HepG2 (cell line): ENCODE measurements around the gene ABCC1. TPM values are rescaled to one million over a fixed set of nuclear protein-coding genes. Genes with fewer than 3 reads are reported as not detected.

ENCODE experiments used
- CCDC6 ChIP-seq: sonication (generic); formaldehyde crosslinking; IDR thresholded peaks from 2 replicates; pipeline ENCODE4 v1.8.1; 2022; ENCODE audit warnings: mild to moderate bottlenecking, missing genetic modification reagents, moderate library complexity
- E2F1 ChIP-seq: sonication (generic); formaldehyde crosslinking; IDR thresholded peaks from 2 replicates; pipeline ENCODE4 v1.5.0; 2020; ENCODE audit warnings: missing genetic modification reagents
- E2F5 ChIP-seq: sonication (generic); formaldehyde crosslinking; conservative IDR thresholded peaks from 2 replicates; pipeline ENCODE4 v1.4.0; 2020; ENCODE audit warnings: missing genetic modification reagents
- ETV6 ChIP-seq: sonication (generic); formaldehyde crosslinking; conservative IDR thresholded peaks from 2 replicates; pipeline ENCODE4 v1.4.0; 2020; ENCODE audit warnings: missing genetic modification reagents
- FOXK1 ChIP-seq: sonication (generic); formaldehyde crosslinking; IDR thresholded peaks from 2 replicates; pipeline ENCODE4 v1.4.0; 2020; ENCODE audit warnings: low read depth, missing genetic modification reagents, borderline replicate concordance
- MYNN ChIP-seq: sonication (generic); formaldehyde crosslinking; IDR thresholded peaks from 2 replicates; pipeline ENCODE4 v1.4.0; 2020; ENCODE audit warnings: mild to moderate bottlenecking, low read depth, missing genetic modification reagents
- PAF1 ChIP-seq: IDR thresholded peaks from 2 replicates; pipeline ENCODE4 v1.6.1; 2016; ENCODE audit warnings: missing genetic modification reagents, missing compliant biosample characterization
- POGZ ChIP-seq: sonication (generic); formaldehyde crosslinking; IDR thresholded peaks from 2 replicates; pipeline ENCODE4 v1.4.0; 2020; ENCODE audit warnings: mild to moderate bottlenecking, missing genetic modification reagents
- SYNCRIP ChIP-seq: fragments of 200-400 bp; formaldehyde crosslinking; IDR thresholded peaks from 2 replicates; pipeline ENCODE4 v1.6.1; 2018; ENCODE audit warnings: mild to moderate bottlenecking, low read depth, low read length; ENCODE audit not compliant: insufficient read depth
- ZBTB20 ChIP-seq: sonication (generic); formaldehyde crosslinking; IDR thresholded peaks from 2 replicates; pipeline ENCODE4 v1.8.1; 2023; ENCODE audit warnings: missing genetic modification reagents, low read depth, mild to moderate bottlenecking, borderline replicate concordance
- ZMYM3 ChIP-seq: sonication (generic); formaldehyde crosslinking; IDR thresholded peaks from 2 replicates; pipeline ENCODE4 v1.5.1; 2020; ENCODE audit warnings: mild to moderate bottlenecking, missing genetic modification reagents
- ZNF101 ChIP-seq: sonication (generic); formaldehyde crosslinking; IDR thresholded peaks from 2 replicates; pipeline ENCODE4 v1.4.0; 2020; ENCODE audit warnings: mild to moderate bottlenecking, low read depth, missing genetic modification reagents, borderline replicate concordance
- ZNF251 ChIP-seq: sonication (generic); formaldehyde crosslinking; IDR thresholded peaks from 2 replicates; pipeline ENCODE4 v1.9.0; 2021; ENCODE audit warnings: mild to moderate bottlenecking, missing genetic modification reagents
- ZNF724P ChIP-seq: sonication (generic); formaldehyde crosslinking; IDR thresholded peaks from 2 replicates; pipeline ENCODE4 v1.8.0; 2022; ENCODE audit warnings: missing genetic modification reagents, borderline replicate concordance
- polyA plus RNA-seq, 8 experiments: library from polyadenylated mRNA; depleted of rRNA in 3 of 8; stranded (reverse) in 7 of 8; unstranded in 1 of 8; fragments of >200 nt; fragmentation: Illumina TruSeq in 4 of 8; extraction: Trizol in 4 of 8; gene quantifications; 2 replicates each; pipeline versions ENCODE4 v1.2.1 to v1.2.3, GENCODE V29; 2011 to 2016; ENCODE audit warnings: low read depth in 4 of 8, missing spikeins in 1 of 8, mixed read lengths in 1 of 8; ENCODE audit not compliant: insufficient read depth in 1 of 8
- total RNA-seq, 5 experiments: library from RNA; depleted of rRNA; stranded (reverse); fragments of >200 nt; fragmentation: Illumina TruSeq; extraction: Trizol; gene quantifications; 2 replicates each; pipeline ENCODE4 v1.2.3, GENCODE V29; 2016; ENCODE audit warnings: low read depth in 1 of 5
- TF ChIP-seq, protein P1 (sequence below), 2 experiments: fragments of 450-650 bp in 1 of 2; sonication (generic) in 1 of 2; formaldehyde crosslinking in 1 of 2; IDR thresholded peaks; 2 replicates each; pipeline versions ENCODE4 v1.6.1 to v1.8.0; 2016 to 2022; ENCODE audit warnings: antibody characterized with exemption in 1 of 2, mild to moderate bottlenecking in 1 of 2, missing genetic modification reagents in 1 of 2
- TF ChIP-seq, protein P2 (sequence below): sonication (generic); formaldehyde crosslinking; IDR thresholded peaks from 2 replicates; pipeline ENCODE4 v1.5.0; 2020; ENCODE audit warnings: mild to moderate bottlenecking, missing genetic modification reagents, moderate library complexity

The ABCC1 gene
- total and polyA plus RNA-seq, 2 of the 13 experiments (the other 11 are each of a cell fraction or from before 2014, with no cell fraction given) = 13.0 to 30.6 TPM

GRCh38 chr16:16127469-16128116 lies 178.2 kb downstream of the ABCC1 start (continued):
- TF ChIP-seq, protein P1, sequence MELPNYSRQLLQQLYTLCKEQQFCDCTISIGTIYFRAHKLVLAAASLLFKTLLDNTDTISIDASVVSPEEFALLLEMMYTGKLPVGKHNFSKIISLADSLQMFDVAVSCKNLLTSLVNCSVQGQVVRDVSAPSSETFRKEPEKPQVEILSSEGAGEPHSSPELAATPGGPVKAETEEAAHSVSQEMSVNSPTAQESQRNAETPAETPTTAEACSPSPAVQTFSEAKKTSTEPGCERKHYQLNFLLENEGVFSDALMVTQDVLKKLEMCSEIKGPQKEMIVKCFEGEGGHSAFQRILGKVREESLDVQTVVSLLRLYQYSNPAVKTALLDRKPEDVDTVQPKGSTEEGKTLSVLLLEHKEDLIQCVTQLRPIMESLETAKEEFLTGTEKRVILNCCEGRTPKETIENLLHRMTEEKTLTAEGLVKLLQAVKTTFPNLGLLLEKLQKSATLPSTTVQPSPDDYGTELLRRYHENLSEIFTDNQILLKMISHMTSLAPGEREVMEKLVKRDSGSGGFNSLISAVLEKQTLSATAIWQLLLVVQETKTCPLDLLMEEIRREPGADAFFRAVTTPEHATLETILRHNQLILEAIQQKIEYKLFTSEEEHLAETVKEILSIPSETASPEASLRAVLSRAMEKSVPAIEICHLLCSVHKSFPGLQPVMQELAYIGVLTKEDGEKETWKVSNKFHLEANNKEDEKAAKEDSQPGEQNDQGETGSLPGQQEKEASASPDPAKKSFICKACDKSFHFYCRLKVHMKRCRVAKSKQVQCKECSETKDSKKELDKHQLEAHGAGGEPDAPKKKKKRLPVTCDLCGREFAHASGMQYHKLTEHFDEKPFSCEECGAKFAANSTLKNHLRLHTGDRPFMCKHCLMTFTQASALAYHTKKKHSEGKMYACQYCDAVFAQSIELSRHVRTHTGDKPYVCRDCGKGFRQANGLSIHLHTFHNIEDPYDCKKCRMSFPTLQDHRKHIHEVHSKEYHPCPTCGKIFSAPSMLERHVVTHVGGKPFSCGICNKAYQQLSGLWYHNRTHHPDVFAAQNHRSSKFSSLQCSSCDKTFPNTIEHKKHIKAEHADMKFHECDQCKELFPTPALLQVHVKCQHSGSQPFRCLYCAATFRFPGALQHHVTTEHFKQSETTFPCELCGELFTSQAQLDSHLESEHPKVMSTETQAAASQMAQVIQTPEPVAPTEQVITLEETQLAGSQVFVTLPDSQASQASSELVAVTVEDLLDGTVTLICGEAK (IDR thresholded peaks at IDR 0.05) = no peak
- TF ChIP-seq, protein P1 (CRISPR knock-in tag; IDR thresholded peaks at IDR 0.05) = peak; percentile 55; the same call in 1 of the 2 replicates
- TF ChIP-seq FOXK1 (CRISPR knock-in tag) = no peak
- no peak for TF ChIP-seq E2F5 (CRISPR knock-in tag)
- TF ChIP-seq ZMYM3 (CRISPR knock-in tag) = 0 out of 2 replicates have a peak, but pooled peaks have one; percentile 36
- TF ChIP-seq ETV6 (CRISPR knock-in tag) = no peak
- no peak for TF ChIP-seq ZNF251 (CRISPR knock-in tag)
- TF ChIP-seq ZBTB20 = no peak
- TF ChIP-seq PAF1 (CRISPR knock-in tag) = no peak
- TF ChIP-seq MYNN (CRISPR knock-in tag) = no peak
- no peak for TF ChIP-seq ZNF724P (CRISPR knock-in tag)
- TF ChIP-seq CCDC6 (CRISPR knock-in tag) = no peak
- no peak for TF ChIP-seq SYNCRIP
- TF ChIP-seq ZNF101 (CRISPR knock-in tag) = no peak
- no peak for TF ChIP-seq POGZ (CRISPR knock-in tag)
- TF ChIP-seq, protein P2, sequence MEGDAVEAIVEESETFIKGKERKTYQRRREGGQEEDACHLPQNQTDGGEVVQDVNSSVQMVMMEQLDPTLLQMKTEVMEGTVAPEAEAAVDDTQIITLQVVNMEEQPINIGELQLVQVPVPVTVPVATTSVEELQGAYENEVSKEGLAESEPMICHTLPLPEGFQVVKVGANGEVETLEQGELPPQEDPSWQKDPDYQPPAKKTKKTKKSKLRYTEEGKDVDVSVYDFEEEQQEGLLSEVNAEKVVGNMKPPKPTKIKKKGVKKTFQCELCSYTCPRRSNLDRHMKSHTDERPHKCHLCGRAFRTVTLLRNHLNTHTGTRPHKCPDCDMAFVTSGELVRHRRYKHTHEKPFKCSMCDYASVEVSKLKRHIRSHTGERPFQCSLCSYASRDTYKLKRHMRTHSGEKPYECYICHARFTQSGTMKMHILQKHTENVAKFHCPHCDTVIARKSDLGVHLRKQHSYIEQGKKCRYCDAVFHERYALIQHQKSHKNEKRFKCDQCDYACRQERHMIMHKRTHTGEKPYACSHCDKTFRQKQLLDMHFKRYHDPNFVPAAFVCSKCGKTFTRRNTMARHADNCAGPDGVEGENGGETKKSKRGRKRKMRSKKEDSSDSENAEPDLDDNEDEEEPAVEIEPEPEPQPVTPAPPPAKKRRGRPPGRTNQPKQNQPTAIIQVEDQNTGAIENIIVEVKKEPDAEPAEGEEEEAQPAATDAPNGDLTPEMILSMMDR (CRISPR knock-in tag) = peak; percentile 92
- no peak for TF ChIP-seq E2F1 (CRISPR knock-in tag)
